H1 (cell line): Measurements from ENCODE around the gene SPATS2L. TPM values are rescaled to one million over a fixed set of nuclear protein-coding genes. Genes with fewer than 3 reads are reported as not detected.

Experiments
- CTCF ChIA-PET: fragments of 300-600 bp; sonication (Branson Sonifier 250); formaldehyde crosslinking; loops from one replicate; lab custom pipeline; 2021; ENCODE audit not compliant: partially characterized antibody; lab: Charles Lee
- POLR2A ChIA-PET: fragments of 300-600 bp; sonication (Branson Sonifier 250); formaldehyde crosslinking; loops from one replicate; lab custom pipeline; 2021; ENCODE audit warnings: inconsistent platforms; ENCODE audit not compliant: partially characterized antibody; lab: Charles Lee
- DNase-seq, 2 experiments: peaks; one replicate each; pipeline versions ENCODE4 v3.0.0 to v3.0.0-alpha.2; 2010 to 2022; ENCODE audit warnings: low spot score in 2 of 2, low read depth in 1 of 2, mixed read lengths in 1 of 2
- FAIRE-seq: peaks from 2 replicates; lab custom pipeline; 2011; peaks lifted over from hg19 to GRCh38; lab: Jason Lieb, UNC
- H2AFZ ChIP-seq: 2 replicates; pipeline ENCODE4 v1.8.1; 2012; ENCODE audit warnings: low read length, inconsistent platforms
- H2AK5ac ChIP-seq: 2 replicates; pipeline ENCODE4 v1.6.1; 2013; ENCODE audit warnings: low read depth, low read length
- H2BK120ac ChIP-seq: replicated peaks from 2 replicates; pipeline ENCODE3; 2013; ENCODE audit warnings: low read depth, low read length, inconsistent platforms
- H2BK12ac ChIP-seq: 2 replicates; pipeline ENCODE4 v1.6.1; 2013; ENCODE audit warnings: low read depth, low read length
- H2BK15ac ChIP-seq: 2 replicates; pipeline ENCODE4 v1.6.1; 2013; ENCODE audit warnings: low read length
- H2BK20ac ChIP-seq: 2 replicates; pipeline ENCODE4 v1.6.1; 2013; ENCODE audit warnings: low read length
- H2BK5ac ChIP-seq: 2 replicates; pipeline ENCODE4 v1.6.1; 2013; ENCODE audit warnings: low read depth, low read length
- H3K14ac ChIP-seq: 2 replicates; pipeline ENCODE4 v1.6.1; 2013; ENCODE audit warnings: inconsistent platforms; ENCODE audit not compliant: insufficient read length
- H3K18ac ChIP-seq: 2 replicates; pipeline ENCODE4 v1.6.1; 2013; ENCODE audit warnings: low read length; ENCODE audit errors: extremely low read depth
- H3K23ac ChIP-seq: 2 replicates; pipeline ENCODE4 v1.6.1; 2013; ENCODE audit warnings: inconsistent platforms; ENCODE audit not compliant: insufficient read length
- H3K23me2 ChIP-seq: 2 replicates; pipeline ENCODE4 v1.6.1; 2013; ENCODE audit warnings: low read depth, low read length
- H3K27ac ChIP-seq: 2 replicates; pipeline ENCODE4 v1.6.1; 2011; ENCODE audit warnings: low read depth, low read length, inconsistent platforms
- H3K27me3 ChIP-seq, 4 experiments: replicated peaks in 1 of 4; 1 replicate in 1 of 4; 2 replicates in 3 of 4; pipeline versions ENCODE4 v1.6.1 to v1.8.1; 2011 to 2013; ENCODE audit warnings: low read length in 3 of 4, mild to moderate bottlenecking in 3 of 4, inconsistent platforms in 2 of 4, mixed read lengths in 2 of 4, moderate library complexity in 1 of 4; ENCODE audit not compliant: control insufficient read depth in 3 of 4, insufficient read depth in 3 of 4; ENCODE audit errors: extremely low read depth in 1 of 4
- H3K36me3 ChIP-seq, 4 experiments: 2 replicates each; pipeline versions ENCODE4 v1.6.1 to v1.8.1; 2011 to 2013; ENCODE audit warnings: mild to moderate bottlenecking in 4 of 4, low read length in 3 of 4, moderate library complexity in 2 of 4, control low read depth in 1 of 4, inconsistent platforms in 1 of 4; ENCODE audit not compliant: insufficient read depth in 4 of 4, control insufficient read depth in 2 of 4
- H3K4ac ChIP-seq: replicated peaks from 2 replicates; pipeline ENCODE3; 2013; ENCODE audit warnings: low read length, low read depth, mixed read lengths, inconsistent platforms; ENCODE audit not compliant: insufficient read length
- H3K4me1 ChIP-seq, 4 experiments: replicated peaks in 1 of 4; 1 replicate in 1 of 4; 2 replicates in 3 of 4; pipeline versions ENCODE4 v1.6.1 to v1.8.1; 2011 to 2013; ENCODE audit warnings: low read length in 3 of 4, inconsistent platforms in 2 of 4, mixed read lengths in 1 of 4; ENCODE audit not compliant: insufficient read depth in 4 of 4, control insufficient read depth in 3 of 4
- H3K4me2 ChIP-seq, 2 experiments: 2 replicates each; pipeline versions ENCODE4 v1.6.1 to v1.8.1; 2011 to 2013; ENCODE audit warnings: low read depth in 2 of 2, low read length in 2 of 2, control low read depth in 1 of 2, inconsistent platforms in 1 of 2, mild to moderate bottlenecking in 1 of 2; ENCODE audit not compliant: insufficient read depth in 1 of 2
- H3K4me3 ChIP-seq, 4 experiments: fragments of 200-600, 300-600 bp in 1 of 4; sonication (generic), shearing (Covaris generic), sonication (Bioruptor Twin) in 1 of 4; 2 replicates each; pipeline versions ENCODE4 v1.5.1 to v1.8.1; 2011 to 2016; ENCODE audit warnings: low read length in 4 of 4, low read depth in 3 of 4, control low read depth in 2 of 4, inconsistent platforms in 2 of 4, mild to moderate bottlenecking in 2 of 4, mixed read lengths in 1 of 4, moderate library complexity in 1 of 4; ENCODE audit not compliant: insufficient read depth in 2 of 4; ENCODE audit errors: extremely low read depth in 1 of 4
- H3K56ac ChIP-seq: replicated peaks from 2 replicates; pipeline ENCODE3; 2013; ENCODE audit warnings: low read depth, mild to moderate bottlenecking, mixed read lengths, low read length, inconsistent platforms; ENCODE audit not compliant: insufficient read length
- H3K79me1 ChIP-seq: 2 replicates; pipeline ENCODE4 v1.6.1; 2013; ENCODE audit warnings: low read depth, low read length, control low read depth
- H3K79me2 ChIP-seq, 2 experiments: 2 replicates each; pipeline versions ENCODE4 v1.6.1 to v1.8.1; 2012 to 2013; ENCODE audit warnings: low read length in 2 of 2, mild to moderate bottlenecking in 2 of 2, inconsistent platforms in 1 of 2; ENCODE audit not compliant: insufficient read depth in 2 of 2, control insufficient read depth in 1 of 2
- H3K9ac ChIP-seq, 4 experiments: replicated peaks in 1 of 4; 1 replicate in 1 of 4; 2 replicates in 3 of 4; pipeline versions ENCODE4 v1.6.1 to v1.8.1; 2011 to 2013; ENCODE audit warnings: low read depth in 3 of 4, low read length in 3 of 4, control low read depth in 2 of 4, mild to moderate bottlenecking in 2 of 4, moderate library complexity in 2 of 4, inconsistent platforms in 1 of 4; ENCODE audit errors: extremely low read depth in 1 of 4
- H3K9me3 ChIP-seq, 2 experiments: 2 replicates each; pipeline versions ENCODE4 v1.6.1 to v1.8.1; 2012 to 2013; ENCODE audit warnings: mild to moderate bottlenecking in 2 of 2, moderate library complexity in 2 of 2, control low read depth in 1 of 2, inconsistent platforms in 1 of 2, low read depth in 1 of 2, low read length in 1 of 2, mixed read lengths in 1 of 2; ENCODE audit not compliant: insufficient read depth in 2 of 2
- H4K20me1 ChIP-seq, 2 experiments: replicated peaks in 1 of 2; 2 replicates each; pipeline versions ENCODE3 to v1.8.1; 2011 to 2013; ENCODE audit warnings: inconsistent platforms in 2 of 2, low read length in 2 of 2, mild to moderate bottlenecking in 1 of 2; ENCODE audit not compliant: insufficient read depth in 2 of 2, control insufficient read depth in 1 of 2
- H4K5ac ChIP-seq: 2 replicates; pipeline ENCODE4 v1.6.1; 2013; ENCODE audit warnings: low read length, low read depth, mixed read lengths, inconsistent platforms; ENCODE audit not compliant: insufficient read length
- H4K8ac ChIP-seq: 2 replicates; pipeline ENCODE4 v1.8.0; 2013; ENCODE audit warnings: mild to moderate bottlenecking, moderate library complexity, low read length, inconsistent platforms; ENCODE audit not compliant: insufficient read depth; ENCODE audit errors: extremely low read depth
- H4K91ac ChIP-seq: replicated peaks from 2 replicates; pipeline ENCODE3; 2013; ENCODE audit warnings: low read length, mixed read lengths, inconsistent platforms; ENCODE audit not compliant: insufficient read length
- BACH1 ChIP-seq: IDR thresholded peaks from 2 replicates; pipeline ENCODE4 v1.6.1; 2012; ENCODE audit warnings: low read length, improper control_type of control experiment
- CTBP2 ChIP-seq: IDR thresholded peaks from 2 replicates; pipeline ENCODE4 v1.7.0; 2011; ENCODE audit warnings: borderline replicate concordance, mild to moderate bottlenecking, moderate library complexity, mixed read lengths, low read length; ENCODE audit not compliant: insufficient read depth, insufficient read length
- CTCF ChIP-seq, 3 experiments: IDR thresholded peaks; 1 replicate in 2 of 3; 2 replicates in 1 of 3; pipeline versions ENCODE4 v1.5.1 to v1.6.1; 2011; ENCODE audit warnings: low read length in 3 of 3, mild to moderate bottlenecking in 3 of 3, inconsistent platforms in 2 of 3, low read depth in 1 of 3, moderate library complexity in 1 of 3; ENCODE audit not compliant: insufficient read depth in 1 of 3; ENCODE audit errors: control extremely low read depth in 1 of 3
- EGR1 ChIP-seq: IDR thresholded peaks from 2 replicates; pipeline ENCODE4 v1.6.1; 2011; ENCODE audit warnings: low read depth, low read length, borderline replicate concordance
- KDM1A ChIP-seq: fragments of 200-600, 300-600 bp; sonication (generic); IDR thresholded peaks from 2 replicates; pipeline ENCODE4 v1.7.1; 2016; ENCODE audit warnings: mild to moderate bottlenecking, low read length, borderline replicate concordance
- RBBP5 ChIP-seq: IDR thresholded peaks from 2 replicates; pipeline ENCODE4 v1.7.1; 2012; ENCODE audit warnings: low read depth, mild to moderate bottlenecking, inconsistent platforms, low read length, moderate library complexity, borderline replicate concordance
- SUZ12 ChIP-seq: fragments of 200-600 bp; sonication (generic); IDR thresholded peaks from 2 replicates; pipeline ENCODE4 v1.6.1; 2012; ENCODE audit warnings: mild to moderate bottlenecking, inconsistent platforms, low read length, moderate library complexity, mixed read lengths
- TCF12 ChIP-seq: IDR thresholded peaks from 2 replicates; pipeline ENCODE4 v1.6.1; 2011; ENCODE audit warnings: low read depth, mild to moderate bottlenecking, low read length
- WGBS, 2 experiments: shearing (Covaris generic) in 1 of 2; methylation state at CpG; one replicate each; pipeline versions ENCODE4 v1.1.6 to v1.1.7; 2013 to 2015; ENCODE audit warnings: low lambda C conversion rate in 2 of 2, mixed read lengths in 2 of 2, inconsistent platforms in 1 of 2, low coverage in 1 of 2, missing lambda C conversion rate in 1 of 2; ENCODE audit not compliant: insufficient replicate concordance in 2 of 2, insufficient coverage in 1 of 2, insufficient read length in 1 of 2; ENCODE audit errors: extremely low coverage in 1 of 2, missing lambda C conversion rate in 1 of 2; 5-methylcytosine and 5-hydroxymethylcytosine counted together
- polyA plus RNA-seq, 7 experiments: library from polyadenylated mRNA; depleted of rRNA in 3 of 7; stranded (reverse) in 5 of 7; unstranded in 2 of 7; fragments of >200 nt in 5 of 7; fragments of 200-250 nt in 2 of 7; gene quantifications; 1 replicate in 5 of 7; 2 replicates in 1 of 7; 4 replicates in 1 of 7; pipeline versions ENCODE4 v1.2.1 to v1.2.3, GENCODE V29; 2011 to 2013; ENCODE audit warnings: missing spikeins in 2 of 7, mixed read lengths in 2 of 7
- total RNA-seq: library from RNA; stranded (reverse); fragmentation: NEBNext Ultra II Directional; extraction: Animal tissue kit (Norgen Biotek cat#: 25700); gene quantifications from 2 replicates; pipeline ENCODE4 v1.2.1, GENCODE V29; 2021

SPATS2L gene
- total and polyA plus RNA-seq, 2 of the 8 experiments (the other 6 are each of a cell fraction or from before 2014, with no cell fraction given): 67.3 to 189 TPM

GRCh38 chr2:200399636-200400035, 93.1 kb downstream of the SPATS2L start:
- FAIRE-seq (no peak), DNase-seq (no peak)
- Histone ChIP-seq H3K14ac (no peak overlapping the region), H3K9ac (no peak overlapping the region), H3K79me2 (peaks cover 0 to 61% of the 10 kb centered on the region in 2 experiments; a peak in 2 of 4 replicates), H4K8ac (no peak overlapping the region), H3K4ac (no peak overlapping the region), H2BK15ac (no peak overlapping the region), H3K4me3 (no peak overlapping the region), H4K20me1 (no peaks in the 10 kb centered on the region), H3K23ac (no peak overlapping the region), H2AK5ac (no peak overlapping the region), H3K56ac (no peak overlapping the region), H2BK120ac (no peak overlapping the region), H4K5ac (no peak overlapping the region), H3K27ac (no peak overlapping the region), H3K36me3 (peaks cover 0 to 10% (median 7%) of the 10 kb centered on the region in 4 experiments; a peak in 4 of 8 replicates), H3K79me1 (no peaks in the 10 kb centered on the region), H3K27me3 (no peaks in the 10 kb centered on the region), H3K18ac (no peak overlapping the region), H3K9me3 (no peaks in the 10 kb centered on the region), H2BK12ac (no peak overlapping the region), H3K4me2 (no peak overlapping the region), H3K4me1 (peaks cover 0 to 7% (median 2%) of the 10 kb centered on the region in 4 experiments; a peak in 2 of 7 replicates), H2BK5ac (no peak overlapping the region), H2AFZ (no peak overlapping the region), H4K91ac (no peak overlapping the region), H2BK20ac (no peak overlapping the region), H3K23me2 (no peaks in the 10 kb centered on the region)
- POLR2A ChIA-PET: no interaction called here
- CTCF ChIA-PET: no interaction called here
- 94% methylated on average over 1 of the region's 1 CpG; no CpG with 5 or more reads in 1 of the 2 experiments for WGBS, 2 experiments
- TF ChIP-seq SUZ12 (no peak), TCF12 (no peak), BACH1 (no peak), CTCF (IDR thresholded peaks at IDR 0.05; ENCODE audit: control extremely low read depth in 1 of 3, insufficient read depth in 1 of 3, low read depth in 1 of 3, low read length in 3 of 3) (no peak), EGR1 (no peak), RBBP5 (no peak), KDM1A (no peak), CTBP2 (no peak)
